GM21723 (cell line): Measurements from ENCODE around the gene SH3RF2.

ENCODE experiments used
- ATAC-seq: cut with Tn5 transposase; IDR thresholded peaks from one replicate; pipeline ENCODE4 v1.9.1; 2021; ENCODE audit warnings: mild to moderate bottlenecking, moderate library complexity; ENCODE audit not compliant: unreplicated experiment

SH3RF2 gene

GRCh38 chr5:145920542-145921210 lies 15.7 kb upstream of the SH3RF2 start:
- ATAC-seq, result no peak

DNA sequence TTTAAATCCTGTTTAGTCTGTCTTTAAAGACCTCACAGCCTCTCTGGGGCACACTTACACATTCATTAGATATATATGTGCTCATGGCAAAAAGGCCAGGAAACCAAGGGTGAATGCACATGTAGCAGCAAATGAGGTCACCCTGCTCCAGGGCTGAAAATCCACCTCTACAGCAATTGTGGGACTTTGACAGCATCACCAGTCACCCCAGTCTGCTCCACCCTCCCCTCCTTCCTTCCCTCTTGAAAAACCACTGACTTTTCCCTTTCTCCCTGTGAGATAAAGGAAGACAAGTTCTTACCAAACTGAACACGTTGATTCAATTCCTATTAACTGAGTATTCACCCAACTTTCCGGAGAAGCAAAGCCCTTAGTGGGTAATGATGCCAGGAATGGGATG lies 15.2 kb upstream of the SH3RF2 start:
- ATAC-seq, result no peak

DNA sequence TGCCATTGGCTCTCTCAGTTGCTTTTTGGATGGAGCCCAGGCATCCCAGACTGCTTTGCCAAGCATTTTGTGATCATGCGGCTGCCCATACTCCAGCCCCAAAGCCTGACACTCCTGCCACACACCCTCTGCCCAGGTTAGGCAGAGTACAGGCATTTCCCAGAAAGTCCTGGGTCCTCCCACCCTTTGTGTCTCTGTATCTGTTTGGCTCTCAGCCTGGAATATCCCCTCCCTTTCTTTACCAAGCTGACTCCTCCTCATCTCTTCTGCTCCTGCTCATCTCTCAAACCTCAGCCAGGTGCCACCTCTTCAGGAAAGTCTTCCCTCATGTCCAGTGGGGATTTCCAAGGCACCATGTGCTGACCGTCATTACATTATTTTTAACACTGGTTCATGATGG lies 14.3 kb upstream of the SH3RF2 start:
- no peak for ATAC-seq

GRCh38 chr5:145923405-145923804 lies 13.0 kb upstream of the SH3RF2 start:
- ATAC-seq, result no peak

GRCh38 chr5:145924849-145925248 lies 11.5 kb upstream of the SH3RF2 start:
- no peak for ATAC-seq

DNA sequence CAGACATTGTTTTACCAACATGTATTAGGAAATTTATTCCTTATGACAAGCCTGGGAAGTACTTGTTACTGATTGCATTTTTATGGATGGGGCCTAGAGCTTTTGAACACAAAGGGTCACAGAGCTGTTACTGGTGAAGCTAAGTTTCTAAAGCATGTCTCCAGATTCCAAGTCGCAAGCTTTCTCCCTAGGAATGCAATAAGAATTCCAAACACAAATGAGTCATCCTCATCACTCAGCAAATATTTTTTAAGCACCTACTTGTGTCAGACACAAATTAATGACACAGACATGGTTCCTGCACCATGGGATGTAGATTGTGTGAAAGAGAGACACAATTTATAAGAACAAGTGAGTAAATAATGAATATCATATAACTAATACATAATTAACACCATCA lies 11.0 kb upstream of the SH3RF2 start:
- ATAC-seq, result no peak

- ATAC-seq, result no peak
These were observed 10.6 kb upstream of the SH3RF2 start for GRCh38 chr5:145925803-145926202.

DNA sequence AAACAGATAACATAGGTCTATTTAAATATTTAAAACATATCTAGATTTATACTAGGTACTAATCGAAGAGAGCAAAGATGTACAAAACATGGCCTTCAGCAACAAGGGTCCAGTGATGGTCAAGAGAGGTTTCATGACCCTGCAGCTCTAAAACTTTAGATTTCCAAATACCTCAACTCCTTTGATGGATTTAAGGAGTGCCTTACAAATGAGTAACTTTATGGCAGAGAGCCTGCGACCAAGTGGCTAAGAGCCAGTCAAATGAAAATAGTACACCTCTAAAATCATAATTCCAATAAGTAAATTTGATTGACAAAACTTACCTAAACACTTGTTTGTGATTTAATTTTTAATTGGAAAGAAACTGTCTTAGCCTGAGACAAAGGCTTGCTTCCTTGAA lies 4.7 kb upstream of the SH3RF2 start:
- no peak for ATAC-seq

GRCh38 chr5:145934276-145934675 lies 2.1 kb upstream of the SH3RF2 start:
- no peak for ATAC-seq

DNA sequence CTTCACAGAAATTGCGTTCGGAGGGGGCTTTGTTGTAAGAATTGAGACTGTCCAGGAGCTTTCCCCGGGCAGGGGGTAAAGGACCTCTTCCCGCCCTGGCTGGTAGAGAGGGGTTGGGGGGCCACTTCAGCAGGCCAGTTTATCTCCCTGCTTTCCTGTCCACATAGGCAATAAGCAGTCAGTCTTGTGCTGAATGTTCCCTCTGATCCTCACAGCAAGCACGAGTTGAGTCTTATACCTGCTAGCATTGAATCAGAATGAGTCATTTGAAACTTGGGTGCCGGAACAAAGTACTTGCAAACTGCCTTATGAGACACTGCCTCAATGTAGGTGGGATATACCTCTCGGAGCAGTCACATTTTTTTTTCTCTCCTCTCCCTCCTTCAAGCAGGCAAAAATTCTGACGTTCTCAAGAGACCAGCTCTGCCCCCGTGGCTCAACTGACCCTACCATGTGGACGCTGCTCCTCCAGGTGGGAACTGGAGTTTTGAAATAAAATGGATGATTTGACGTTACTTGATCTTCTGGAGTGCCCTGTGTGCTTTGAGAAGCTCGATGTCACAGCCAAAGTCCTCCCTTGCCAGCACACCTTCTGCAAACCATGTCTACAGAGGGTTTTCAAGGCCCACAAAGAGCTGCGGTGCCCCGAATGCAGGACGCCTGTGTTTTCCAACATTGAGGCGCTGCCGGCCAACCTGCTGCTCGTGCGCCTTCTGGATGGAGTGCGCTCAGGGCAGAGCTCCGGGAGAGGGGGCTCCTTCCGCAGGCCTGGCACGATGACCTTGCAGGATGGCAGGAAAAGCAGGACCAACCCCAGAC lies 1.3 kb downstream of the SH3RF2 start:
- ATAC-seq, result peak; percentile 56

DNA sequence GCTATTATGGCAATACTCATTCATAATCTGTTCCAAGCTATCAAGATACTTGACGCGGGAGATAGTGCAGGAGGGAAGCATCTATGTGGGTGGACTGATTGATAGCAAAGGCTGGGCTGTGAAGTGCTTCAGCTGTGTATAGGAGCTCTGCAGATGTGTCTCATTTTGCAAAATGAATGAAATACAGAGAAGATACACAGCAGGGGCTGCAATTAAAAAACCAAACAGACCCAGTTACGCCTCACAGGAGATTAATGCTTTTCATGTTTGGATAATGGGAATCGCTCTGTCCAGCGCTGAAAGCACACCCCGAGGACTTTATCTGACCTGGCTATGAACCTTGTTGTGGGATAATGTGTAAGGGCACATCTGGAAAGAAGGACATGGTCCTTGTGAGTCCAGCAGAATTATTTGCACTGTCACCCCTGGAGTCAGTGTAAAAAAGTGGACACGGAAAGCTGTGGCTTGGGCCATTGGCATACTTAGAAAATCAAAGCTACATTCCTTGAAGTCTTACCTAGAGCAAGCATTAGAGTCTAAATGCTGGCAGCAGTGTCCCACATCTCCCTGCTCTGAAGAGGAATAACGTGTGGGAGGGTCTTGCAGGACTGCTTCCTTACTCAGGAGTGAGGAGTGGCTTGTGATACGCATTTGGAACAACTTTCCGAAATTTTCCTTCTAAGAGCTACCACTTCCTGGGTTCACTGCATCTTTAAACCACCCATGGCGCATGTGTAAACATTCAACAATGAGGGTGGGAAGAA lies 2.6 kb downstream of the SH3RF2 start:
- no peak for ATAC-seq

GRCh38 chr5:145939540-145940065 lies 3.2 kb downstream of the SH3RF2 start:
- no peak for ATAC-seq

DNA sequence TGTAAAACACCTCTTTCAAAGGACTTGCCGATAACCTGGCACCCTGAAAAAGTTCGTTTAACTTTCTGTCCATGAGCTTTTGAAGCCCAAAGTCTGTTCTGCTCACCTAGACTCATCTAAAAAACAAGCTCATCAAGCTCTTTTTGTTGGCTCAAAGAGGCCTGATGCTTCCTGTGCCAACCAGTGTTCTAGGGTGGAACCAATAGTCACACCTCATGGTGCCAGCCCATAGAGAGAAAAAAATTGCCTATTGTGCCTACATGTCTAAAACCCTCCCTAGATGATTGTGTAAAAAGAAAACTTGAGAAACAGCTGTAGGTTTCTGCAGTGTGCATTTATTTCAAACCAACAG lies 4.7 kb downstream of the SH3RF2 start:
- no peak for ATAC-seq

GRCh38 chr5:145941448-145942130 lies 5.2 kb downstream of the SH3RF2 start:
- no peak for ATAC-seq

- no peak for ATAC-seq
These were observed 5.8 kb downstream of the SH3RF2 start for GRCh38 chr5:145942201-145942600.

GRCh38 chr5:145942749-145943148 lies 6.4 kb downstream of the SH3RF2 start:
- ATAC-seq, result no peak

GRCh38 chr5:145943674-145944121 lies 7.3 kb downstream of the SH3RF2 start:
- ATAC-seq, result no peak

DNA sequence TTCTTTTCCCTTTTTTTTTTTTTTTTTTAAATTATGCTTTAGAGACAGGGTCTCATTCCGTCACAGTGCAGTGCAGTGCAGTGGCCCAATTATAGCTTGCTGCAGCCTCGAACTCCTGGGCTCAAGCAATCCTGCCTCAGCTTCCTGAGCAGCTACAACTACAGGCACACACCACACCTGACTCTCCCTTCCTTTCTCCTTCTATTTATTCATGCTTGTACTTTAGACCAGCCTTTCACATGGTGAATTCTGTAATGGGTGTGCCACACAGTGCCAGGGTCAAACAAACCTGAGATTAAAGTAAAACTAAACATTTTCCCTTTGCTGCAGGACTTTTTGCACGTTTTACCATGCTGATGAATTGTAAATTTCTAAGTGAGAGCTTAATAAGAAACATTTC lies 8.0 kb downstream of the SH3RF2 start:
- no peak for ATAC-seq

DNA sequence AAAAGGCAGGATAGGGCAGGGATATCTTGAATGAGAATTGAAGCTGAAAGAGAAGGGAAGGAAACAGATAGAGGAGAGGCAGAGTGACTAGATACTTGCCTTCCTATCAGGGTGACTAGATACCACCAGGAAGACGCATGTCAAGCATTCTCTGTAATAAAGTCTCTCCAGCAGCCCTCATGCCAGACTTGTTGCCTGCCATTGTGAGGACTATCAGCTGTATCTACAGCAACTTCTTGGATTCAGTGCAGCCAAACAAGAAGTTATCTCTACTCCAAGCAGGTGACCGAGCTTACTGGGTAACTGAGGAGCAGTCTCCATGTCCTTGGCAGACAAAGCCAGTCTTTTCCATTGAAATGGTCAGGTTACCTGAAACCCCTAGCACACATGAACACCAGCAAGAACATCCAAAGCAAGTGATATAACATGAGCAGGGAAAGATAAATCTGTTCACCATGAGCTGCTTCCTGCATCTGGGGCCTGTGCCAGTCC lies 9.3 kb downstream of the SH3RF2 start:
- ATAC-seq, result no peak

- peak; percentile 90 for ATAC-seq
These were observed 9.9 kb downstream of the SH3RF2 start for GRCh38 chr5:145946112-145946861.
